HG03159 (cell line): ENCODE data around the gene CYTH4.

Experiments
- ATAC-seq: cut with Tn5 transposase; IDR thresholded peaks from one replicate; pipeline ENCODE4 v1.9.1; 2021; ENCODE audit warnings: mild to moderate bottlenecking, moderate library complexity; ENCODE audit not compliant: unreplicated experiment

The CYTH4 gene

DNA sequence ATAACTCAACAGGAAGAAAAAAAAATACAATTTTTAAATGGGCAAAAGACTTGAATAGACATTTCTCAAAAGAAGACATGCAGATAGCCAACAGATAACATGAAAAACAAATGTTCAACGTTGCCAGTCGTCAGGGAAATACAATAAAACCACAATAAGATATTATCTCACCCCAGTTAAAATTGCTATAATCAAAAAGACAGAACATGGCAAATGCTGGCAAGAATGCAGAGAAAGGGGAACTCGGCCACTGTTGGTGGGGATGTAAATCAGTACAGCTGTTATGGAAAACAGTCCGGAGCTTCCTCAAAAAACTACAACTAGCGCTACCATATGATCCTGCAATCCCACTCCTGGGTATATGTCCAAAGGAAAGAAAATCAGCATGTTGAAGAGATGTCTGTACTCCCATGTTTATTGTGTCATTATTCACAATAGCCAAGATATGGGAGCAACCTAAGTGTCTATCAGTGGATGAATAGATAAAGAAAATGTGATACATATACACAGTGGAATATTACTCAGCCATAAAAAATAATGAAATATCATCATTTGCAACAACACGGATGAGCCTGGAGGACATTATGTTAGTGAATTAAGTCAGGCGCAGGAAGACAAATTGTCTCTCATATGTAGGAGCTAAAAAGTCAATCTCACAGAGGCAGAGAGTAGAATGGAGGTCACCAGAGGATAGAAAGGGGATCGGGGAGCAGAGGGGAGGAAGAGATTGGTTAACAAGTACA lies 12.2 kb upstream of the CYTH4 start:
- ATAC-seq: no peak

DNA sequence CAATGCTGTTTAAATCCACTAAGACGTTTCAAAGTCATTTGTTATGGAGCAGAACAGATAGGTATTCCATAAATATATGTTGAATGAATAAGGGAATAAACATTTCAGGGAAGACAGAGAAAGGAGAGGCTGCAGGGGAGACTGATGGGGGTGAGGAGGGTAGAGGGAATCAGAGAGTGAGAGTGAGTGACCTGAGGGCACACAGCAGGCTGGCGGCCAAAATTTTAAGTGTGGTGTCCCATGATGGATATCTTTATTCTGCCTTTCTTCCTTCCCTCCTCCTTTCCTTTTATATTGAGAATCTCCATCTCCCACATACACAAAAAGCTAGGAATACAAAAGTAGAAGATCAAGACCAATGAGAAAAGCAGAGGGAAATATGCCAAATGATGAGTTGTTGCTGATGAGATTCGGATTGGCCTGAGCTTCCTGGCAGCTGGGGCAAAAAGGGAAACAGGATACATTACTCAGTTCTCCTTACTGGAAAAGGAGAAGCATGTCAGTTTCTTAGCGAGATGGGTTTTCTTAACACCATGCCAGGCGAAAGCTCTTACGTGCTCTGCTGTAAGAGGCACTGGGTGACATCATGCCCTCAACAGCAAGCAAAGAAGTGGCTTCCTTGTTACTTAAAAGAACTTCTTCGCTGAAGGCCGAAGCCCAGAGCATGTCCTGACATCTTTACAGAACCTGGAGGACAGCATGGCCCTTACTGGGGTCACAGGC lies 11.2 kb upstream of the CYTH4 start:
- ATAC-seq: no peak

DNA sequence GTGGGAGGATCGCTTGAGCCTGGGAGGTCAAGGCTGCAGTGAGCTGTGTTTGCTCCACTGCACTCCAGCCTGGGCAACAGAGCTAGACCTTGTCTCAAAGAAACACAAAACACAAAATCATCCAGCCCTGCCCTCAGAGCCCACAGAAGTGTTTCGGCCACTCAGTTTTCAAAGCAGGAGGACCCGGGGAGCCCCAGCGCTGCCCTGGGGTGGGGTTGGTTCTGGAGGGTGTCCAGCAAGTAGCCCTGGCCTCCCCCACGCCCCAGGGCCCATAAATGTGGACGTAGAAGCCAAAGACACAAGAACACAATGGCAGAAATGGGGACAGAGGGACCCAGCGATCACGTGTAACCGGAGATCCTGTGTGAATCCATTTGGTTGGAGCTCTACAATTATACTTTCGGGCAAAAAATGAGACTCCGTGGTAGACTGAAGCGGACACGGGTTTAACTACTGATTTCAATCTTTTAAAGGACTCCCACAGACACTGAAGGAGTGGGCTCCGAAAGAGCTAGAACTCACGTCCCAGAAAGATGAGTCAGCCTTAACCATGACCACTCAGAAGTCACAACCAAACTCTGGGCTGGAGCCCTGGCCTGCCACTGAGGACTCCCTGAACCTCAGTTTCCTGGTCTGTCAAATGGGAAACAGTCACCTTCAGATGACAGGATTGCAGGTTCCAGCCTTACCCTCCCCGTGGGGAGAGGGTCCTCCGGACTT lies 9.0 kb upstream of the CYTH4 start:
- no peak for ATAC-seq

DNA sequence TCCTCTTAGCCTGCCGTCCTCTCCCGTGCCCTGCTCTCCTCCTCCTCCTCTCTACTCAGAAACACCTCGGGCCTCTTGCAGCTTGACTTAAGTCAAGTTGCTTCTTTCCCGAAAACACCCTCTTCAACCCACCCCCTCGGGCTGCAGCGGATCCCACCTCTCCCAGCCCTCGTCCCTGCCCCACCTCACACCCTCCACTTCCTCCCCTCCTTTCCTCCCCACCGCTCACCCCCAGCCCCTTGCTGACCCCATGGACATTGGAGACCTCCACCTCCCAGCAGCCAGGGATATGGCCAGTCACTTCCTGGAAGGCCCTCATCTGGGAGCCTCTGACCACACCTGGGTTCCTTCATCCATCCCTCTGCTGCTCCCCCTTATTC lies 8.5 kb upstream of the CYTH4 start:
- no peak for ATAC-seq

DNA sequence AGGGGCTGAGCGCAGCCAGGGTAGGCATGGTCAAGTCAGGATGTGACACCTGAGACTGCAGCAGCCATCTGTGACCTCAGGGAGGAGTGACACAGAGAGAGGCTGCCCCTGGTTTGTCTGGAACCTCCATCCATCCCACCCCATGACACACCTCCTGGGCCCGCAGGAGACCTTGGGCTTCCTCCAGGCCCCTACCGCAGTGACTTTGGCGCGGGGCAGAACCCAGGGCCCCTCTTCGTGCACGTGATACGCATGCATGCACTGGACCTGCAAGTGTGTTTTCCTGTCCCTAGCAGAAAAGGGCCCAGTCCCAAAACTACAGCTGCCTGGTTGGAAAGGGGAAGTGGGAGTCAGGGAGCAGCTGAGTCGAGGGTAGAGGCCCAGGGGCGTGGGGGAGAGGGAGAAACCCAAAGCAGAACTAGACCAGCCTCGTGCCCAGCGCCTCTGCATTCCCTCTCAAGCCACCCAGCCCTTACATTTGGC lies 7.9 kb upstream of the CYTH4 start:
- no peak for ATAC-seq

GRCh38 chr22:37275134-37275533 lies 7.2 kb upstream of the CYTH4 start:
- ATAC-seq: no peak

DNA sequence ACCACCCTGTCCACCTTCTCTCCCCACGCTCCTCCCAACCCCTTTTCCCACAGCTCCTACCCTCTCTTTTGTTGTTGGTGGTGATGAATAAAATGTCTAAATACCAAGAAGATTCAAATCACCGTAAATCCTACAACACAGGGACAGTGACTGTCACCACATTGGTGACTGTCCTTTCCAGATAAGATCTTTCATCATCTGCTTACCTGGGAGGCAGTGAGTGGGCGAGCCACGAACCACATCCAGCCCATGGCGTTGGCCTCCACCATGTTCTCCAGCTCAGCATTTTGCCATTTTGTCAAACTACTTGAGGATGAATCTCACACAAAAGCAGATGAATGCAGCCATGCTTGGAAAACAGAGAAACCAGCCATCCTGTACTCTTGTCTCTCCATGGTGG lies 6.7 kb upstream of the CYTH4 start:
- no peak for ATAC-seq

DNA sequence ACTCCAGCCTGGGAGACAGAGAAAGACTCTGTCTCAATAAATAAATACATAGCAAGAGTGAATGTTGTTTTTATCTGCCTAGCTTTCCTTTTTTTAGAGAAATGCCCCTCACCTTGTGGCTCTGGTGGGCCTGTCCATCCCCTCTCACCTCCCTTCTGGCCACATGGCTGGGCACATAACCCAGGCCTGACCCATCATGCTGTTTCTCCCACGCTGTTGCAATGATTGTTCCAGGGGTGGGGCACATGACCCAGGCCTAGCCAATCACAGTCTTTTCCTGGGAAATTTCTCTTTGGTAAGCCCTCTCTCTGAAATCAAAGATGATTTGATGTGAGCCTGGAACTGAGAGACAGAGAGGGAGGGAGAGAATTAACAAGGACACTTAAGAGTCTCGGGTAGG lies 5.5 kb upstream of the CYTH4 start:
- no peak for ATAC-seq

DNA sequence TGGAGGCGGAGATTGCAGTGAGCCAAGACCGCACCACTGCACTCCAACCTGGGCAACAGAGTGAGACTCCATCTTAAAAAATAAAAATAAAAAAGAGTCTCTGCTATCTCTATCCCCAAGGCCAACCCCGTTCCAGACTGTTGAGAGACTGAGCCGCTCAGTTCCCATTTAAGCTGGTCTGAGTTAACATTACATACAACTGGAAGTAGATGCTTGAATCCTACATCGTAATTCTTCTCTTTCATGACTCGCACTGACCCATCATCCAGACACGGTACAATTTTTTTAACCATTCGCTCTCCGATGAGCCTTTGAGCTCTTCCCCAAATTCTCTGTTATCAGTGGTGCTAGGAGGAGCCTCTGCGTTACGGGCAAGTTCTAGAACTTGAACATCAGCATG lies 4.9 kb upstream of the CYTH4 start:
- no peak for ATAC-seq

DNA sequence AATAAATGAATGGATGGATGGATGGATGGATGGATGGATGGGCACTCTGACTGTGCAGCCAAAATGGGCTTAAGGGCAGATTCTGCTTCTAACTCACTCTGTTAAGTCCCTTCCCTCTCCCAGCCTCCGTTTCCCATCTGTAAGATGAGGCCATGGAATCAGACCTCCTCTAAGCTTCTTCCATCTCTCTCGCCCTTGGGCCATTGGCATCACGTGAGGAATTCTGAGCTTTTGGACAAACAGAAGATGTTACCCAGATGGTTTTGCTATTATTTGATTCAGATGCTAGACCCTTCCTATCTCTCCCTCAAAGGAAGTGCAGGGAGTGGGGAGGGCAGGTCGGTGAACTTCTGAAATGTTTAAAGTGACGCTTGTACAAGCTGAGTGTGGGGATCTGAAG lies 4.0 kb upstream of the CYTH4 start:
- no peak for ATAC-seq

DNA sequence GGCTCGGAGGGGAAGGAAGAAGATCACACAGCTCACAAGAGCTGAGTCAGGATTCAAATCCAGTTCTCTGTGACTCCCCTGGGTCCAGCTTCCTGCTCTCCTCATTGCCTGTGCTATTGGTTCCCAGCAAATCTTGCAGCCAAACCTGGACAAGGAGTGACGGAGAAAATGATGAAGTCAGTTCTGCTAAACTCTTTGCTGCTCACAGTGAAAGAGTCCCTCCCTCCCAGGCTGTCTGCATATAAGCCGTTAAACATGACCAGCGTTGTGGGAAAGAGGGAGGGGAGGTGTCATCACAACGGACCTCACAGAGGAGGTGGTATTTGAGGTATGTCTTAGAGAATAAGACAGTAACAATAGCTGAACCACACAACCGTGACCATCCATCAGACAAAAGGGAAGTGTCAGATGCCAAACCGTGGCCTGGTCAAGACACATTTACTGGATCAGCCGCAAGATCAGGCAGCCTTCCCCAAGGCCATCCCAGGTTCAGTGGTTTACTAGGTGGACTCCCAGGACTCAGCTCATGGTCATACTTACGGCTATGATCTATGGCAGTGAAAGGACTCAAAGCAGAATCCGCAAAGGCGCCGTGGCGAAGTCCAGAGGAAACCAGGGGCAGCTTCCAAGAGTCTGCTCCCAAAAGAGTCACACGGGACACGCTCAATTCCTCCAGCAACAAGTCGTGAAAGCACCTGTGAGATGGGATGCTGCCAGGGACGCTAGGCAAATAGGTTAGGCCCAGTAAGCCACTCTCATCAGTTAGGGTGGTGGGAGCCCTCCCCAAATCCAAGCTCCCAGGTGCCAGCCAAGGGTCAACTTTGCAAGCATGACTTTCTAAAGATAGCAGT lies 2.8 kb upstream of the CYTH4 start:
- no peak for ATAC-seq

- no peak for ATAC-seq
Observed at GRCh38 chr22:37280718-37281117, 1.6 kb upstream of the CYTH4 start.

- no peak for ATAC-seq
Observed at GRCh38 chr22:37281195-37281594, 1.1 kb upstream of the CYTH4 start.

DNA sequence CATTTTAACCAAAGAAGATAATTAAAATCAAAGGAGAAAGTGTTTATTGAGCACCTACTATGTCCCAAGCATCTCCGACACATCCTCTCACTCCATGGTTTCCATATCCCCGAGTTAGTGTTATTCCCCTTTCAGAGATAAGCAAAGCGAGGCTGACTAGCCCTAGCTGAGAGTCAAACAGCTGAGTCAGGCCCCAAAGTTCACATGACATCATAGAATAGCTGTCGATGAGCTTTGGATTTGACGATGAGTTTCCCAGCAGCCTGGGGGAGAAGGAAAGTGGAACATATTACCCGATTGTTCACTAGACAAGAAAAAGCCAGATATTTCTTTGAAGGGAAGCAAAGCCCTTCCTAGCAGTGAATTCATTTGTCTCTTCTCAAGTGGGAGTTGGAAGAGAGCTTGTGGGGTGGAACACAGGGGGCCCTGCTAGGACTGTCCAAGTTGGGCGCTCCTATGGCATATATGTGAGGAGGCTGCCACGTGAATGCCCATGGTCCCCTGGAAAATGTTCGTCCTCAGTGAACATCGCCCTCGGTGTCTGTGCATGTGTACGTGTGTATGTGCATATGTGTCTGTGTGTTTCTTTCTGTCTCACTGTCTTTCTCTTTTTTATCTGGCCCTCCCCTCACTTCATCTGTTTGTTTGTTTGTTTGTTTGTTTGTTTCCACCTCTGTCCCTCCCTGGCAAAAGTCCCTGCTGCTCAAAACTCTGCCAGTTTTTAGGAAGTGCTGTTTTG lies 493 bp upstream of the CYTH4 start:
- ATAC-seq: no peak

GRCh38 chr22:37283393-37283937 lies 1.2 kb downstream of the CYTH4 start:
- ATAC-seq: no peak

- ATAC-seq: no peak
Observed at GRCh38 chr22:37284126-37284804, 2.0 kb downstream of the CYTH4 start.

DNA sequence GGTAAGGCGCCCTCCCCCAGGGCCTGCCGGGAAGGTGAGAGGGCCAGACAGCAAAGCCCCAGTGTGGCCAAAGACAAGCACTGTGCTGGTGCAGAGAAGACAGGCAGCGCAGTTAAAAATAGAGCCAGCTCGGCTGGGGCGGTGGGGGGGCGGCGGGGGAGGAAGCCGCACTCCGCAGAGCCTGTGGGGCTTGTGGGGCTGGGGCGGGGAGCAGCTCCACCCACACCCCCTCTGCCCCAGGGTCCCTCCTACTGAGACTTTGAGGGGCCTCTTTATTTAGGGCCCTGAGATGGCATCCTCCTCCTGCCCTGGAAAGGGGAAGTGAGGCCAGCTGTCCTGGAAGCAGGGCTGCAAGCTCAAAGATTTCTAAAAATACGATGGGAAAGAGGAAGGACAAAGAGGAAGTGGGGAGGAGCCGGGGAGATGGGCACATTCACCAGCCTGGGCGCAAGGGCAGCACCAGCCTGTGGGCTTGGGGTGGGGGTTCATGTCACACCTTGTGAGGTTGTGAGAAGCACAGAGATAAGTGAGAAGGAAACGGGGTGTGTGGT lies 2.6 kb downstream of the CYTH4 start:
- ATAC-seq: peak; percentile 45

DNA sequence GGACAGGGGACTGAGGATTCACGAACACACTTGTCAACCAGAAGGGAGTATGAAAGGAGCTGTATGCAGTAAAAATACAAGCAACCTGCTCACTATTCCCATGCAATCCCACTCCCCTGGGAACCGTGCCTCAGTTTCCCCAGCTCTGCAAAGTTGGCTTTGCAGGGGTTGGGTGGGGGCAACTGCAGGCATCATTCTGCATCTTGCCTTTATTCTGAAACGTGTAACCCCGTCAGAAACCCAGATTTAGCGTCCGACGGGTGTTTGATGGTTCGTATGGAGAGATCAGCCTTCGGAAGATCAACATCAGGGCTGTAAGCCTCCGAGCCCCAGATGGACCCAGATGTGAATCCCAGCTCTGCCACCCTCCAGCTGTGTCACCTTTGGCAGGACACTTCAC lies 3.6 kb downstream of the CYTH4 start:
- ATAC-seq: no peak

DNA sequence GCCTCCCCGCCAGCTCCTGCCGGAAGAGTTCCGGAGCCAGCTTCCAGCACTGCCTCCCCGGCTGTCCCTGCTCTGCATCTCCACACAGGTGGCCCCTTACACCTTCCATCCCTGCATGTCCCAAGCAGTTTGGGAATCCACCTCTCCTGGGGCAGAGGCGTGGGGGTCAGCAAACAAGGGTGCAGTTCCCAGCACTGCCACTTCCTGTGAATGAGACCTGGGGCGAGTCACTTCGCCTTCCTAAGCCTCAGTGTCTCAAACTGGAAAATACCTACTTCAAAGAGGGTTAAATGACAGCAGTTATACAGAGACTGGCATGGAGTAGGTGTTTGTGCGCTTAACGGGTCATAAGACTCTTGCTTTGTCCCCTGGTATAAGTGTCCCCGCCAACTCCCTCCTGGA lies 5.2 kb downstream of the CYTH4 start:
- ATAC-seq: no peak
